Measurements from ENCODE around the gene NOLC1.

The NOLC1 gene

GRCh38 chr10:102121739-102122372 lies 30.3 kb upstream of the NOLC1 start:
- H3K4me3 ChIP-seq (ENCODE audit: severe bottlenecking) = no peak overlapping the region
- peak overlapping the region; percentile 73 for H3K27ac ChIP-seq (ENCODE audit: poor library complexity, severe bottlenecking)
- no peaks in the 10 kb centered on the region for H3K36me3 ChIP-seq (ENCODE audit: low read depth)
- no peaks in the 10 kb centered on the region for H3K9me3 ChIP-seq (ENCODE audit: severe bottlenecking)
- H3K27me3 ChIP-seq (ENCODE audit: insufficient read depth, poor library complexity, severe bottlenecking) = no peaks in the 10 kb centered on the region
- TF ChIP-seq CTCF (IDR thresholded peaks at IDR 0.05; ENCODE audit: poor library complexity, severe bottlenecking) = no peak
- peaks cover 28% of the 10 kb centered on the region for H3K4me1 ChIP-seq (ENCODE audit: insufficient read depth, poor library complexity, severe bottlenecking)
- ATAC-seq (ENCODE audit: low read depth) (no peak), DNase-seq (ENCODE audit: low spot score) (no peak)

GRCh38 chr10:102122450-102122849 lies 29.7 kb upstream of the NOLC1 start:
- ATAC-seq (ENCODE audit: low read depth) (no peak), DNase-seq (ENCODE audit: low spot score) (no peak)
- TF ChIP-seq CTCF (IDR thresholded peaks at IDR 0.05; ENCODE audit: poor library complexity, severe bottlenecking) = no peak
- Histone ChIP-seq H3K27me3 (ENCODE audit: insufficient read depth, poor library complexity, severe bottlenecking) (no peaks in the 10 kb centered on the region), H3K4me1 (ENCODE audit: insufficient read depth, poor library complexity, severe bottlenecking) (peaks cover 23% of the 10 kb centered on the region), H3K36me3 (ENCODE audit: low read depth) (no peaks in the 10 kb centered on the region), H3K27ac (ENCODE audit: poor library complexity, severe bottlenecking) (no peak overlapping the region), H3K4me3 (ENCODE audit: severe bottlenecking) (no peak overlapping the region), H3K9me3 (ENCODE audit: severe bottlenecking) (no peaks in the 10 kb centered on the region)

- ATAC-seq (ENCODE audit: low read depth) = no peak
- H3K27me3 ChIP-seq (ENCODE audit: insufficient read depth, poor library complexity, severe bottlenecking) = no peaks in the 10 kb centered on the region
- H3K9me3 ChIP-seq (ENCODE audit: severe bottlenecking) = no peaks in the 10 kb centered on the region
- H3K4me3 ChIP-seq (ENCODE audit: severe bottlenecking) = no peak overlapping the region
- no peak for DNase-seq (ENCODE audit: low spot score)
- H3K4me1 ChIP-seq (ENCODE audit: insufficient read depth, poor library complexity, severe bottlenecking) = peaks cover 17% of the 10 kb centered on the region
- no peak overlapping the region for H3K27ac ChIP-seq (ENCODE audit: poor library complexity, severe bottlenecking)
- no peaks in the 10 kb centered on the region for H3K36me3 ChIP-seq (ENCODE audit: low read depth)
- TF ChIP-seq CTCF (IDR thresholded peaks at IDR 0.05; ENCODE audit: poor library complexity, severe bottlenecking) = no peak
Observed at GRCh38 chr10:102123223-102123622, 29.0 kb upstream of the NOLC1 start.

- H3K9me3 ChIP-seq (ENCODE audit: severe bottlenecking) = no peaks in the 10 kb centered on the region
- ATAC-seq (ENCODE audit: low read depth) = no peak
- DNase-seq (ENCODE audit: low spot score) = no peak
- H3K27me3 ChIP-seq (ENCODE audit: insufficient read depth, poor library complexity, severe bottlenecking) = no peaks in the 10 kb centered on the region
- H3K4me3 ChIP-seq (ENCODE audit: severe bottlenecking) = no peak overlapping the region
- TF ChIP-seq CTCF (IDR thresholded peaks at IDR 0.05; ENCODE audit: poor library complexity, severe bottlenecking) = no peak
- H3K4me1 ChIP-seq (ENCODE audit: insufficient read depth, poor library complexity, severe bottlenecking) = peaks cover 30% of the 10 kb centered on the region
- peaks cover 20% of the 10 kb centered on the region for H3K36me3 ChIP-seq (ENCODE audit: low read depth)
- peak overlapping the region; percentile 90 for H3K27ac ChIP-seq (ENCODE audit: poor library complexity, severe bottlenecking)
Observed at GRCh38 chr10:102131286-102132170, 20.7 kb upstream of the NOLC1 start.

DNA sequence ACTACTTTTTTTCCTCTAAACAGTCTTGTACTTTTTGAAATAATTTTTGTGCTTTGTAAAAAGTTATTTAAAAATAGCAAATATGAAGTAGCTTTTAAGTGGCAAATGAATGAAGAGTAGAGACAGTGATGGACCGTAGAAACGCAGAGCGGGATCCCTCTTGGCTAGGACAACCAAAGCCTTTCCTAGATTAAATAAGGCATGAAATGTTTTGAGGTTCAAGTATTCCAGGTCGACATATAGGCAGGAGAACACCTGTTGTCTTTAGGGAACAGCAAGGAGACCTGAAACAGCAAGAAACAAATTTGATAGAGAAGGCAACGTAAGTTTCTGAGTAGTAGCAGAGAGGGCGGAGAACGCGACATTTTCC lies 20.0 kb upstream of the NOLC1 start:
- no peak for ATAC-seq (ENCODE audit: low read depth)
- TF ChIP-seq CTCF (IDR thresholded peaks at IDR 0.05; ENCODE audit: poor library complexity, severe bottlenecking) = no peak
- Histone ChIP-seq H3K36me3 (ENCODE audit: low read depth) (peaks cover 20% of the 10 kb centered on the region), H3K4me1 (ENCODE audit: insufficient read depth, poor library complexity, severe bottlenecking) (peaks cover 30% of the 10 kb centered on the region), H3K27me3 (ENCODE audit: insufficient read depth, poor library complexity, severe bottlenecking) (no peaks in the 10 kb centered on the region), H3K4me3 (ENCODE audit: severe bottlenecking) (peak overlapping the region; percentile 84), H3K9me3 (ENCODE audit: severe bottlenecking) (no peaks in the 10 kb centered on the region), H3K27ac (ENCODE audit: poor library complexity, severe bottlenecking) (peak overlapping the region; percentile 90)
- no peak for DNase-seq (ENCODE audit: low spot score)

Data from RWPE2 (cell line).